Measurements from ENCODE around the gene TMEM175. TPM values are rescaled to one million over a fixed set of nuclear protein-coding genes. Genes with fewer than 3 reads are reported as not detected.
"Not testable (repeated sequence)": the region's sequence is repeated elsewhere in the genome, so short reads cannot be mapped to it uniquely, and the experiment has no call there.

Gene TMEM175
- total RNA-seq, 2 experiments from 2014 or later: 13.9 to 15.8 TPM

GRCh38 chr4:968621-969394 lies 36.5 kb downstream of the TMEM175 start:
- Mint-ChIP-seq H3K36me3 (ENCODE audit: low read depth) (no peaks in the 10 kb centered on the region), H3K4me3 (no peak overlapping the region), H3K4me1 (ENCODE audit: low read depth) (peaks cover 5% of the 10 kb centered on the region), H3K27me3 (ENCODE audit: low read depth) (no peaks in the 10 kb centered on the region), H3K9me3 (no peaks in the 10 kb centered on the region), H3K27ac (no peak overlapping the region)
- CTCF ChIA-PET: interaction anchor here (0.5 kb wide), 1 partner anchor 450 kb away, joined by 3 read pairs; no protein-coding TSS in a partner anchor
- DNase-seq: no peak
- intact Hi-C loops (cut with micrococcal nuclease): no loop called here

GRCh38 chr4:970046-970745 lies 37.9 kb downstream of the TMEM175 start:
- CTCF ChIA-PET: no interaction called here
- intact Hi-C loops (cut with micrococcal nuclease): no loop called here

GRCh38 chr4:970854-971520 lies 38.7 kb downstream of the TMEM175 start:
- Mint-ChIP-seq H3K27me3 (ENCODE audit: low read depth) (no peaks in the 10 kb centered on the region), H3K27ac (no peak overlapping the region), H3K4me3 (no peak overlapping the region), H3K4me1 (ENCODE audit: low read depth) (peaks cover 5% of the 10 kb centered on the region), H3K36me3 (ENCODE audit: low read depth) (no peaks in the 10 kb centered on the region), H3K9me3 (no peaks in the 10 kb centered on the region)
- no peak for DNase-seq
- CTCF ChIA-PET: no interaction called here
- intact Hi-C loops (cut with micrococcal nuclease): no loop called here

More at GRCh38 chr4:970046-970745, 37.9 kb downstream of the TMEM175 start:
- Mint-ChIP-seq H3K27me3 (ENCODE audit: low read depth) (no peaks in the 10 kb centered on the region), H3K9me3 (no peaks in the 10 kb centered on the region), H3K4me1 (ENCODE audit: low read depth) (peaks cover 5% of the 10 kb centered on the region), H3K4me3 (no peak overlapping the region), H3K27ac (no peak overlapping the region), H3K36me3 (ENCODE audit: low read depth) (no peaks in the 10 kb centered on the region)
- no peak for DNase-seq

- Mint-ChIP-seq H3K27ac (no peak overlapping the region), H3K9me3 (no peaks in the 10 kb centered on the region), H3K27me3 (ENCODE audit: low read depth) (no peaks in the 10 kb centered on the region), H3K4me3 (peak overlapping the region; percentile 59), H3K4me1 (ENCODE audit: low read depth) (peaks cover 5% of the 10 kb centered on the region), H3K36me3 (ENCODE audit: low read depth) (no peaks in the 10 kb centered on the region)
- CTCF ChIA-PET: no interaction called here
- no peak for DNase-seq
- intact Hi-C loops (cut with micrococcal nuclease): no loop called here
Measured at GRCh38 chr4:971666-972500, 39.6 kb downstream of the TMEM175 start.

- H3K27me3 Mint-ChIP-seq (ENCODE audit: low read depth): no peaks in the 10 kb centered on the region
- CTCF ChIA-PET: no interaction called here
- peaks cover 5% of the 10 kb centered on the region for H3K4me1 Mint-ChIP-seq (ENCODE audit: low read depth)
- H3K27ac Mint-ChIP-seq: no peak overlapping the region
- H3K4me3 Mint-ChIP-seq: peak overlapping the region; percentile 59
- peak; percentile 53 for DNase-seq
- H3K9me3 Mint-ChIP-seq: no peaks in the 10 kb centered on the region
- intact Hi-C loops (cut with micrococcal nuclease): loop anchor here (1.0 kb wide), 4 partner anchors 14 to 268 kb away; partner anchors contain the start of genes IDUA and PCGF3
- H3K36me3 Mint-ChIP-seq (ENCODE audit: low read depth): no peaks in the 10 kb centered on the region
Measured at GRCh38 chr4:972651-973424, 40.6 kb downstream of the TMEM175 start.

GRCh38 chr4:973431-974397 lies 41.5 kb downstream of the TMEM175 start, which contains the start of gene DGKQ:
Gene DGKQ (minus strand): TSS chr4:973569. CDS start chr4:973482, 87 bp downstream.
- Mint-ChIP-seq H3K27me3 (ENCODE audit: low read depth) (no peaks in the 10 kb centered on the region), H3K36me3 (ENCODE audit: low read depth) (no peaks in the 10 kb centered on the region), H3K27ac (no peak within 1 kb of the TSS), H3K4me3 (peak within 1 kb of the TSS; percentile 59), H3K4me1 (ENCODE audit: low read depth) (peaks cover 5% of the 10 kb centered on the region), H3K9me3 (no peaks in the 10 kb centered on the region)
- CTCF ChIA-PET: no interaction called here
- intact Hi-C loops (cut with micrococcal nuclease): loop anchor here (1.0 kb wide), 4 partner anchors 14 to 268 kb away; partner anchors contain the start of genes IDUA and PCGF3
- DNase-seq: peak; percentile 81

- CTCF ChIA-PET: interaction anchor here (1.0 kb wide), 1 partner anchor 13 kb away, joined by 3 read pairs; no protein-coding TSS in a partner anchor
- intact Hi-C loops (cut with micrococcal nuclease): no loop called here
- no peaks in the 10 kb centered on the region for H3K27me3 Mint-ChIP-seq (ENCODE audit: low read depth)
Measured at GRCh38 chr4:974668-975067, 42.4 kb downstream of the TMEM175 start.

GRCh38 chr4:976016-976415 lies 43.8 kb downstream of the TMEM175 start:
- CTCF ChIA-PET; H3K9me3 Mint-ChIP-seq; H3K36me3 Mint-ChIP-seq (ENCODE audit: low read depth); DNase-seq; H3K27ac Mint-ChIP-seq; H3K4me3 Mint-ChIP-seq; H3K27me3 Mint-ChIP-seq (ENCODE audit: low read depth); intact Hi-C loops (cut with micrococcal nuclease); H3K4me1 Mint-ChIP-seq (ENCODE audit: low read depth): not testable (repeated sequence)

More at GRCh38 chr4:974668-975067, 42.4 kb downstream of the TMEM175 start:
- DNase-seq: no peak
- no peak overlapping the region for H3K27ac Mint-ChIP-seq
- peaks cover 5% of the 10 kb centered on the region for H3K4me1 Mint-ChIP-seq (ENCODE audit: low read depth)
- H3K4me3 Mint-ChIP-seq: peak overlapping the region; percentile 38
- H3K36me3 Mint-ChIP-seq (ENCODE audit: low read depth): no peaks in the 10 kb centered on the region
- no peaks in the 10 kb centered on the region for H3K9me3 Mint-ChIP-seq

GRCh38 chr4:978957-979701 lies 46.9 kb downstream of the TMEM175 start:
- intact Hi-C loops (cut with micrococcal nuclease): no loop called here
- no peaks in the 10 kb centered on the region for H3K4me1 Mint-ChIP-seq (ENCODE audit: low read depth)

GRCh38 chr4:982291-982690 lies 50.0 kb downstream of the TMEM175 start:
- Mint-ChIP-seq H3K27ac (no peak overlapping the region), H3K4me1 (ENCODE audit: low read depth) (peaks cover 20% of the 10 kb centered on the region), H3K9me3 (no peaks in the 10 kb centered on the region), H3K36me3 (ENCODE audit: low read depth) (no peaks in the 10 kb centered on the region), H3K27me3 (ENCODE audit: low read depth) (no peaks in the 10 kb centered on the region), H3K4me3 (no peak overlapping the region)
- CTCF ChIA-PET: no interaction called here
- intact Hi-C loops (cut with micrococcal nuclease): no loop called here
- no peak for DNase-seq

More at GRCh38 chr4:978957-979701, 46.9 kb downstream of the TMEM175 start:
- no peak overlapping the region for H3K27ac Mint-ChIP-seq
- no peak overlapping the region for H3K4me3 Mint-ChIP-seq
- no peaks in the 10 kb centered on the region for H3K27me3 Mint-ChIP-seq (ENCODE audit: low read depth)
- no peak for DNase-seq
- H3K9me3 Mint-ChIP-seq: no peaks in the 10 kb centered on the region
- CTCF ChIA-PET: no interaction called here
- no peaks in the 10 kb centered on the region for H3K36me3 Mint-ChIP-seq (ENCODE audit: low read depth)
